CD14-positive monocyte (primary cell): ENCODE results near the gene MYO7A. TPM values are rescaled to one million over a fixed set of nuclear protein-coding genes. Genes with fewer than 3 reads are reported as not detected.

ENCODE experiments used
- DNase-seq, 3 donors: peaks; one replicate each; pipeline ENCODE4 v3.0.0-alpha.2; 2011 to 2022
- H2AFZ ChIP-seq: 2 replicates; pipeline ENCODE4 v1.6.0; 2012; ENCODE audit warnings: mild to moderate bottlenecking, low read depth, low read length, inconsistent platforms; ENCODE audit not compliant: insufficient read depth, poor library complexity, severe bottlenecking
- H3K27ac ChIP-seq, 2 donors: 1 replicate in 1 of 2; 2 replicates in 1 of 2; pipeline ENCODE4 v1.5.1; 2012 to 2013; ENCODE audit warnings: low read length in 2 of 2, control low read depth in 1 of 2, inconsistent platforms in 1 of 2, low read depth in 1 of 2, mild to moderate bottlenecking in 1 of 2
- H3K27me3 ChIP-seq, 2 donors: one replicate each; pipeline versions ENCODE4 v1.6.0 to v1.6.1; 2011 to 2013; ENCODE audit warnings: low read length in 2 of 2; ENCODE audit not compliant: control insufficient read depth in 2 of 2, insufficient read depth in 2 of 2
- H3K36me3 ChIP-seq, 2 donors: replicated peaks in 1 of 2; 1 replicate in 1 of 2; 2 replicates in 1 of 2; pipeline versions ENCODE4 v1.5.1 to v1.6.1; 2012 to 2013; ENCODE audit warnings: low read length in 2 of 2, control low read depth in 1 of 2, inconsistent platforms in 1 of 2, mild to moderate bottlenecking in 1 of 2; ENCODE audit not compliant: insufficient read depth in 2 of 2, control insufficient read depth in 1 of 2
- H3K4me1 ChIP-seq, 2 donors: 1 replicate in 1 of 2; 2 replicates in 1 of 2; pipeline versions ENCODE4 v1.5.1 to v1.6.1; 2012 to 2013; ENCODE audit warnings: low read length in 2 of 2, control low read depth in 1 of 2, inconsistent platforms in 1 of 2, mild to moderate bottlenecking in 1 of 2, moderate library complexity in 1 of 2; ENCODE audit not compliant: insufficient read depth in 2 of 2, control insufficient read depth in 1 of 2
- H3K4me2 ChIP-seq: replicated peaks from 2 replicates; pipeline ENCODE3; 2012; ENCODE audit warnings: low read length, moderate library complexity, mild to moderate bottlenecking; ENCODE audit not compliant: poor library complexity, severe bottlenecking; ENCODE audit errors: extremely low read depth
- H3K4me3 ChIP-seq, 3 experiments: fragments of 200-600 bp in 1 of 3; sonication (generic) in 1 of 3; replicated peaks in 1 of 3; 1 replicate in 2 of 3; 2 replicates in 1 of 3; pipeline ENCODE4 v1.5.1; 2011 to 2013; ENCODE audit warnings: low read length in 3 of 3, mild to moderate bottlenecking in 3 of 3, control low read depth in 2 of 3, low read depth in 2 of 3, inconsistent platforms in 1 of 3, moderate library complexity in 1 of 3
- H3K79me2 ChIP-seq: 2 replicates; pipeline ENCODE4 v1.6.0; 2012; ENCODE audit warnings: mild to moderate bottlenecking, control low read depth, inconsistent platforms, low read length, moderate library complexity; ENCODE audit not compliant: insufficient read depth
- H3K9ac ChIP-seq: 2 replicates; pipeline ENCODE4 v1.6.0; 2017; ENCODE audit warnings: low read length, mild to moderate bottlenecking; ENCODE audit not compliant: insufficient read depth, poor library complexity, severe bottlenecking
- H3K9me3 ChIP-seq, 2 donors: replicated peaks in 1 of 2; 1 replicate in 1 of 2; 2 replicates in 1 of 2; pipeline versions ENCODE4 v1.5.1 to v1.6.1; 2012 to 2013; ENCODE audit warnings: low read length in 2 of 2, control low read depth in 1 of 2; ENCODE audit not compliant: control insufficient read depth in 1 of 2, insufficient read depth in 1 of 2
- H4K20me1 ChIP-seq: 2 replicates; pipeline ENCODE4 v1.6.0; 2012; ENCODE audit warnings: mild to moderate bottlenecking, low read length, control low read depth, moderate library complexity; ENCODE audit not compliant: insufficient read depth
- H3K27ac Mint-ChIP-seq, 7 donors: one replicate each; pipeline ENCODE4 v1.8.0; 2020; ENCODE audit warnings: mild to moderate bottlenecking in 7 of 7, mixed read lengths in 7 of 7, moderate library complexity in 6 of 7, inconsistent platforms in 2 of 7
- H3K27me3 Mint-ChIP-seq, 3 donors: one replicate each; pipeline ENCODE4 v1.8.0; 2021 to 2022; ENCODE audit warnings: low read depth in 3 of 3, mild to moderate bottlenecking in 3 of 3, mixed read lengths in 3 of 3, moderate library complexity in 3 of 3, inconsistent platforms in 1 of 3
- H3K36me3 Mint-ChIP-seq, 2 donors: one replicate each; pipeline ENCODE4 v1.8.0; 2020; ENCODE audit warnings: mixed read lengths in 2 of 2, inconsistent platforms in 1 of 2, mild to moderate bottlenecking in 1 of 2
- H3K4me1 Mint-ChIP-seq: one replicate; pipeline ENCODE4 v1.8.0; 2020; ENCODE audit warnings: mild to moderate bottlenecking, mixed read lengths
- H3K4me3 Mint-ChIP-seq, 2 donors: one replicate each; pipeline ENCODE4 v1.8.0; 2020; ENCODE audit warnings: mild to moderate bottlenecking in 2 of 2, mixed read lengths in 2 of 2, moderate library complexity in 1 of 2
- H3K9me3 Mint-ChIP-seq, 7 donors: one replicate each; pipeline ENCODE4 v1.8.0; 2020 to 2022; ENCODE audit warnings: mixed read lengths in 7 of 7, mild to moderate bottlenecking in 6 of 7, moderate library complexity in 6 of 7, inconsistent platforms in 2 of 7
- CTCF ChIP-seq: fragments of 200-600 bp; IDR thresholded peaks from one replicate; pipeline ENCODE4 v1.8.0; 2022; ENCODE audit warnings: antibody characterized with exemption, mild to moderate bottlenecking
- WGBS: methylation state at CpG from one replicate; pipeline ENCODE4 v1.1.5; 2013; ENCODE audit warnings: missing lambda C conversion rate; ENCODE audit not compliant: insufficient coverage; 5-methylcytosine and 5-hydroxymethylcytosine counted together
- intact Hi-C, 2 donors: fragments of 100-400 bp; cut with micrococcal nuclease; formaldehyde crosslinking; loops; one replicate each; pipeline versions ENCODE4 v1.15.0 to v1.15.1; 2023
- polyA plus RNA-seq, 3 donors: library from polyadenylated mRNA; depleted of rRNA in 1 of 3; unstranded in 2 of 3; stranded (reverse) in 1 of 3; fragments of 300-500 nt in 2 of 3; fragments of >200 nt in 1 of 3; fragmentation: Illumina TruSeq in 2 of 3; gene quantifications; 1 replicate in 2 of 3; 2 replicates in 1 of 3; pipeline ENCODE4 v1.2.3, GENCODE V29; 2012 to 2021

Gene MYO7A
- polyA plus RNA-seq, 3 donors: 3.5 to 7.8 (median 3.6) TPM

- Histone ChIP-seq H3K27me3 (no peaks in the 10 kb centered on the region), H3K4me1 (no peaks in the 10 kb centered on the region), H3K4me2 (no peak overlapping the region), H3K79me2 (no peaks in the 10 kb centered on the region), H3K27ac (no peak overlapping the region), H4K20me1 (no peaks in the 10 kb centered on the region), H3K4me3 (no peak overlapping the region), H2AFZ (no peak overlapping the region), H3K9ac (no peak overlapping the region), H3K36me3 (no peaks in the 10 kb centered on the region), H3K9me3 (no peaks in the 10 kb centered on the region)
- Mint-ChIP-seq H3K36me3 (no peaks in the 10 kb centered on the region), H3K27ac (no peak overlapping the region), H3K4me1 (peaks cover 5% of the 10 kb centered on the region), H3K4me3 (no peak overlapping the region), H3K27me3 (peaks cover 1 to 8% (median 3%) of the 10 kb centered on the region in 3 donors), H3K9me3 (peaks cover 0 to 3% (median 0%) of the 10 kb centered on the region in 7 donors)
- 97% methylated on average over 6 of the region's 6 CpGs for WGBS
- TF ChIP-seq CTCF: no peak
- intact Hi-C loops: no loop called here
- no peak for DNase-seq
Measured at GRCh38 chr11:77111946-77112345, 16.1 kb upstream of the MYO7A start.

DNA sequence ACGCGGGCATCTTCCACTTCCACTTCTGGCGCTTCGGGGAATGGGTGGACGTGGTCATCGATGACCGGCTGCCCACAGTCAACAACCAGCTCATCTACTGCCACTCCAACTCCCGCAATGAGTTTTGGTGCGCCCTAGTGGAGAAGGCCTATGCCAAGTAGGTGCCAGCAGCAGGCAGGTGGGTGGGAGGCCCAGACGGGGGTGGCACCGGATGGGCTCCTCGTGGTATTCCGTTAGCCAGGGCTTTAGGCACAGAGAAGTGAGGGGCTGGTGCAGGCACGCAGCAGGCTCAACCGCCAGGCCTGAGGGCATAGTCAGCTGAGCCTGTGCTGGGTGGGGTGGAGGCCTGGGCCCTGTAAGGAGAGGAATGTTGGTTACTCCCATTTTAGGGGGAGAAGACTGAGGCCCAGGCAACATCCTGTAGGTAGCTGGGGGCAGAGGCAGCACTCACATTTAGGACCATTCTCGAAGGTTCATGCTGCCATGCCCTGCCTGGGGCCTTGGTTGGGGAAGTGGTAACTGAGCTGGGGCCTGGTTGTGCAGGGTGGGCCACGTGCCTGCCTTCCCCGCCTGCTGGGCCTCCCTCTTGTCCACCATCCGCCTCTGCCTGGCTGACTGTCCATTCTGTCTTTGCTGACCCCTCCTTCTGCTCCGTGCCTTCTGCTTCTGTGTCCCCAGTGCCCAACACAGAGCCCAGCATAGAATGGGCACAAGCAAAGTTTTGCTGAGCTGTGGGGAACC lies 15.2 kb upstream of the MYO7A start:
- DNase-seq: no peak
- Histone ChIP-seq H4K20me1 (no peaks in the 10 kb centered on the region), H3K9ac (no peak overlapping the region), H3K4me1 (no peaks in the 10 kb centered on the region), H3K4me2 (no peak overlapping the region), H3K27ac (no peak overlapping the region), H3K36me3 (no peaks in the 10 kb centered on the region), H3K4me3 (no peak overlapping the region), H3K79me2 (no peaks in the 10 kb centered on the region), H2AFZ (no peak overlapping the region), H3K27me3 (no peaks in the 10 kb centered on the region), H3K9me3 (no peaks in the 10 kb centered on the region)
- H3K27me3 Mint-ChIP-seq: peaks cover 1 to 8% (median 3%) of the 10 kb centered on the region in 3 donors
- 90% methylated on average over 18 of the region's 20 CpGs for WGBS
- H3K36me3 Mint-ChIP-seq: no peaks in the 10 kb centered on the region
- TF ChIP-seq CTCF: no peak
- H3K4me3 Mint-ChIP-seq: no peak overlapping the region
- peaks cover 5% of the 10 kb centered on the region for H3K4me1 Mint-ChIP-seq
- peaks cover 0 to 3% (median 0%) of the 10 kb centered on the region in 7 donors for H3K9me3 Mint-ChIP-seq
- intact Hi-C loops: no loop called here
- H3K27ac Mint-ChIP-seq: no peak overlapping the region
